SK-N-SH treated with all-trans-retinoic acid at 6 μM for 48 hours (cell line): ENCODE data around the gene CLCN6.

Source experiments
- ATAC-seq: fragments of 200-7000 bp; cut with Tn5 transposase; 3 replicates; pipeline ENCODE4 v1.9.1; 2020; ENCODE audit warnings: mild to moderate bottlenecking, moderate library complexity
- ARNTL ChIP-seq: fragments of 450-650 bp; formaldehyde crosslinking; IDR thresholded peaks from 2 replicates; pipeline ENCODE4 v1.5.0; 2020; ENCODE audit warnings: low read depth, mild to moderate bottlenecking, moderate library complexity, borderline replicate concordance
- BACH2 ChIP-seq: fragments of 250-450 bp; sonication (Bioruptor Pico); IDR thresholded peaks from 2 replicates; pipeline ENCODE4 v1.9.0; 2021; ENCODE audit warnings: mild to moderate bottlenecking, borderline replicate concordance
- CSDC2 ChIP-seq: fragments of 250-450 bp; sonication (Bioruptor Pico); IDR thresholded peaks from 2 replicates; pipeline ENCODE4 v1.5.0; 2020; ENCODE audit warnings: mild to moderate bottlenecking, moderate library complexity
- ESRRG ChIP-seq: fragments of 250-450 bp; sonication (Bioruptor Pico); IDR thresholded peaks from 2 replicates; pipeline ENCODE4 v1.6.1; 2021; ENCODE audit warnings: mild to moderate bottlenecking
- ISL1 ChIP-seq: fragments of 250-450 bp; sonication (Bioruptor Pico); IDR thresholded peaks from 2 replicates; pipeline ENCODE4 v2.1.2; 2022; ENCODE audit warnings: mild to moderate bottlenecking, moderate library complexity
- OSR1 ChIP-seq: fragments of 250-450 bp; sonication (Bioruptor Pico); IDR thresholded peaks from 2 replicates; pipeline ENCODE4 v1.8.0; 2022; ENCODE audit warnings: moderate library complexity, mild to moderate bottlenecking, inconsistent platforms
- PPARA ChIP-seq: fragments of 250-450 bp; sonication (Bioruptor Pico); IDR thresholded peaks from 2 replicates; pipeline ENCODE4 v1.5.0; 2020; ENCODE audit warnings: mild to moderate bottlenecking, borderline replicate concordance
- RARB ChIP-seq: fragments of 250-450 bp; sonication (Bioruptor Pico); IDR thresholded peaks from 2 replicates; pipeline ENCODE4 v1.8.0; 2021; ENCODE audit warnings: mild to moderate bottlenecking, moderate library complexity
- SNAI2 ChIP-seq: fragments of 250-450 bp; sonication (Bioruptor Pico); IDR thresholded peaks from 2 replicates; pipeline ENCODE4 v1.5.0; 2020; ENCODE audit warnings: mild to moderate bottlenecking, moderate library complexity
- TCF4 ChIP-seq: fragments of 250-450 bp; sonication (Bioruptor Pico); IDR thresholded peaks from 2 replicates; pipeline ENCODE4 v1.8.0; 2021; ENCODE audit warnings: mild to moderate bottlenecking, moderate library complexity, borderline replicate concordance
- TOX ChIP-seq: fragments of 250-450 bp; sonication (Bioruptor Pico); IDR thresholded peaks from 2 replicates; pipeline ENCODE4 v1.8.0; 2021; ENCODE audit warnings: mild to moderate bottlenecking, moderate library complexity, borderline replicate concordance
- ZFP3 ChIP-seq: fragments of 250-450 bp; sonication (Bioruptor Pico); IDR thresholded peaks from 2 replicates; pipeline ENCODE4 v1.5.0; 2020; ENCODE audit warnings: mild to moderate bottlenecking, moderate library complexity
- ZFP30 ChIP-seq: fragments of 450-650 bp; formaldehyde crosslinking; IDR thresholded peaks from 2 replicates; pipeline ENCODE4 v1.5.0; 2022; ENCODE audit warnings: mild to moderate bottlenecking, moderate library complexity
- ZNF565 ChIP-seq: fragments of 450-650 bp; formaldehyde crosslinking; conservative IDR thresholded peaks from 2 replicates; pipeline ENCODE4 v1.5.0; 2020; ENCODE audit warnings: low read depth, mild to moderate bottlenecking, moderate library complexity
- ZNF70 ChIP-seq: fragments of 450-650 bp; formaldehyde crosslinking; IDR thresholded peaks from 2 replicates; pipeline ENCODE4 v1.5.0; 2020; ENCODE audit warnings: mild to moderate bottlenecking, moderate library complexity
- ZNF8 ChIP-seq: fragments of 450-650 bp; formaldehyde crosslinking; IDR thresholded peaks from 2 replicates; pipeline ENCODE4 v1.5.0; 2020; ENCODE audit warnings: mild to moderate bottlenecking, moderate library complexity
- TF ChIP-seq, protein P1 (sequence below): fragments of 250-450 bp; sonication (Bioruptor Pico); IDR thresholded peaks from 2 replicates; pipeline ENCODE4 v1.8.0; 2020; ENCODE audit warnings: mild to moderate bottlenecking, moderate library complexity, borderline replicate concordance
- TF ChIP-seq, protein P2 (sequence below): fragments of 250-450 bp; sonication (Bioruptor Pico); IDR thresholded peaks from 2 replicates; pipeline ENCODE4 v1.5.1; 2021; ENCODE audit warnings: mild to moderate bottlenecking, moderate library complexity
- TF ChIP-seq, protein P3 (sequence below): fragments of 250-450 bp; sonication (Bioruptor Pico); IDR thresholded peaks from 2 replicates; pipeline ENCODE4 v1.8.0; 2021; ENCODE audit warnings: low read depth, mild to moderate bottlenecking, moderate library complexity, borderline replicate concordance
- TF ChIP-seq, protein P4 (sequence below): fragments of 250-450 bp; sonication (Bioruptor Pico); IDR thresholded peaks from 2 replicates; pipeline ENCODE4 v1.5.1; 2020; ENCODE audit warnings: low read depth, mild to moderate bottlenecking, moderate library complexity
- TF ChIP-seq, protein P5 (sequence below): fragments of 250-450 bp; sonication (Bioruptor Pico); IDR thresholded peaks from 2 replicates; pipeline ENCODE4 v1.5.0; 2020; ENCODE audit warnings: mild to moderate bottlenecking, moderate library complexity

CLCN6 gene

DNA sequence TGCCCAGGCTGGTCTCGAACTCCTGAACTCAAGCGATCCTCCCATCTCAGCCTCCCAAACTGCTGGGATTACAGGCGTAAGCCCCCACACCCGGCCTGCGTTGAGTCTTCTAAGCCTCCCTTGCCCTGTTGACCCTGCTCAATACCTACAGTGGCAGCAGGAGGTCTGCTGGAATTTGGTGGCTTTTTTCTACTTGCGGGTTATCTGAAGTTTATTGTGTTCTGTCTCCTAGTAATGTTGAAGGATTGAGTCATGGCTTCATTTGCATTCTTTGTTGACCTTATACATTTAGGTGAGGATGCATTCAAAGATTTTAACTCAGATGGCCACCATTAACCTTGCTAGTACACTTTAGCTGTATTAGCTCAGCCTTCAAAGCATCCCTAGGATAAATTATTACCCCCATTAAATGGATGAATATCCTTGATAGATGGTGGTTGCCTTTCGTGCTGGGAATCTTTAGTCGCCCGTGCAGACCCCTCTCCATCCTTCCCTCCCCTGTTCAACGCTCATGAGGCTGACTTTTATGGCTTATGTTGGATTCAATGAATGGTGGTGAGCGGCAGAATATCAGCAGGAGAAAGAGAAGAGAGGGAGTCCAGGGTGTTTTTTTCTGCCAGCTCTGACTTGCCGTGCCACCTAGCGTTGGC lies 62.5 kb downstream of the CLCN6 start:
- TF ChIP-seq ZFP3 (CRISPR knock-in tag) (no peak), CSDC2 (CRISPR knock-in tag) (no peak), ZNF8 (CRISPR knock-in tag) (no peak), ESRRG (no peak)
- TF ChIP-seq, all 23 proteins: peak for 0
- ATAC-seq = no peak

DNA sequence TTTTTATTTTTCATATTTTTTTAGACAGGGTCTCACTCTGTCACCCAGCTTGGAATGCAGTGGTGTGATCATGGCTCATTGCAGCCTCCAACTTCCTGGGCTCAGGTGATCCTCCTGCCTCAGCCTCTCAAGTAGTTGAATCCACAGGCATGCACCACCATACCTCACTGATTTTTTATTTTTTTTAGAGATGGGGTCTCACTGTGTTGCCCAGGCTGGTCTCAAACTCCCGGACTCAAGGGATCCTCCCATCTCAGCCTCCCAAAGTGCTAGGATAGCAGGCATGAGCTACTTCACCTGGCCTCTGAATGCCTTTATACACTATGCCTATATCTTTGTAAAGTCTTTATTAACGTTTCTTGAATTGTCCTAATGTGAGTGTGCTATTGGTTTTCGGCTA lies 63.1 kb downstream of the CLCN6 start:
- no peak for ATAC-seq
- TF ChIP-seq SNAI2 (CRISPR knock-in tag) (no peak), CSDC2 (CRISPR knock-in tag) (no peak), ZNF70 (CRISPR knock-in tag) (no peak), PPARA (no peak), ZFP30 (CRISPR knock-in tag) (no peak), TCF4 (CRISPR knock-in tag) (no peak), ZNF565 (CRISPR knock-in tag) (no peak), OSR1 (CRISPR knock-in tag) (no peak), BACH2 (CRISPR knock-in tag) (no peak), RARB (CRISPR knock-in tag) (no peak), ARNTL (no peak), ZNF8 (CRISPR knock-in tag) (no peak), ISL1 (CRISPR knock-in tag) (no peak), ZFP3 (CRISPR knock-in tag) (no peak)
- TF ChIP-seq, protein P1, sequence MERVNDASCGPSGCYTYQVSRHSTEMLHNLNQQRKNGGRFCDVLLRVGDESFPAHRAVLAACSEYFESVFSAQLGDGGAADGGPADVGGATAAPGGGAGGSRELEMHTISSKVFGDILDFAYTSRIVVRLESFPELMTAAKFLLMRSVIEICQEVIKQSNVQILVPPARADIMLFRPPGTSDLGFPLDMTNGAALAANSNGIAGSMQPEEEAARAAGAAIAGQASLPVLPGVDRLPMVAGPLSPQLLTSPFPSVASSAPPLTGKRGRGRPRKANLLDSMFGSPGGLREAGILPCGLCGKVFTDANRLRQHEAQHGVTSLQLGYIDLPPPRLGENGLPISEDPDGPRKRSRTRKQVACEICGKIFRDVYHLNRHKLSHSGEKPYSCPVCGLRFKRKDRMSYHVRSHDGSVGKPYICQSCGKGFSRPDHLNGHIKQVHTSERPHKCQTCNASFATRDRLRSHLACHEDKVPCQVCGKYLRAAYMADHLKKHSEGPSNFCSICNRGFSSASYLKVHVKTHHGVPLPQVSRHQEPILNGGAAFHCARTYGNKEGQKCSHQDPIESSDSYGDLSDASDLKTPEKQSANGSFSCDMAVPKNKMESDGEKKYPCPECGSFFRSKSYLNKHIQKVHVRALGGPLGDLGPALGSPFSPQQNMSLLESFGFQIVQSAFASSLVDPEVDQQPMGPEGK = no peak
- TF ChIP-seq, protein P2, sequence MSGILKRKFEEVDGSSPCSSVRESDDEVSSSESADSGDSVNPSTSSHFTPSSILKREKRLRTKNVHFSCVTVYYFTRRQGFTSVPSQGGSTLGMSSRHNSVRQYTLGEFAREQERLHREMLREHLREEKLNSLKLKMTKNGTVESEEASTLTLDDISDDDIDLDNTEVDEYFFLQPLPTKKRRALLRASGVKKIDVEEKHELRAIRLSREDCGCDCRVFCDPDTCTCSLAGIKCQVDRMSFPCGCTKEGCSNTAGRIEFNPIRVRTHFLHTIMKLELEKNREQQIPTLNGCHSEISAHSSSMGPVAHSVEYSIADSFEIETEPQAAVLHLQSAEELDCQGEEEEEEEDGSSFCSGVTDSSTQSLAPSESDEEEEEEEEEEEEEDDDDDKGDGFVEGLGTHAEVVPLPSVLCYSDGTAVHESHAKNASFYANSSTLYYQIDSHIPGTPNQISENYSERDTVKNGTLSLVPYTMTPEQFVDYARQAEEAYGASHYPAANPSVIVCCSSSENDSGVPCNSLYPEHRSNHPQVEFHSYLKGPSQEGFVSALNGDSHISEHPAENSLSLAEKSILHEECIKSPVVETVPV = no peak
- TF ChIP-seq, protein P3, sequence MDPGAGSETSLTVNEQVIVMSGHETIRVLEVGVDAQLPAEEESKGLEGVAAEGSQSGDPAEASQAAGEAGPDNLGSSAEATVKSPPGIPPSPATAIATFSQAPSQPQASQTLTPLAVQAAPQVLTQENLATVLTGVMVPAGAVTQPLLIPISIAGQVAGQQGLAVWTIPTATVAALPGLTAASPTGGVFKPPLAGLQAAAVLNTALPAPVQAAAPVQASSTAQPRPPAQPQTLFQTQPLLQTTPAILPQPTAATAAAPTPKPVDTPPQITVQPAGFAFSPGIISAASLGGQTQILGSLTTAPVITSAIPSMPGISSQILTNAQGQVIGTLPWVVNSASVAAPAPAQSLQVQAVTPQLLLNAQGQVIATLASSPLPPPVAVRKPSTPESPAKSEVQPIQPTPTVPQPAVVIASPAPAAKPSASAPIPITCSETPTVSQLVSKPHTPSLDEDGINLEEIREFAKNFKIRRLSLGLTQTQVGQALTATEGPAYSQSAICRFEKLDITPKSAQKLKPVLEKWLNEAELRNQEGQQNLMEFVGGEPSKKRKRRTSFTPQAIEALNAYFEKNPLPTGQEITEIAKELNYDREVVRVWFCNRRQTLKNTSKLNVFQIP (CRISPR knock-in tag) = no peak
- TF ChIP-seq, protein P4, sequence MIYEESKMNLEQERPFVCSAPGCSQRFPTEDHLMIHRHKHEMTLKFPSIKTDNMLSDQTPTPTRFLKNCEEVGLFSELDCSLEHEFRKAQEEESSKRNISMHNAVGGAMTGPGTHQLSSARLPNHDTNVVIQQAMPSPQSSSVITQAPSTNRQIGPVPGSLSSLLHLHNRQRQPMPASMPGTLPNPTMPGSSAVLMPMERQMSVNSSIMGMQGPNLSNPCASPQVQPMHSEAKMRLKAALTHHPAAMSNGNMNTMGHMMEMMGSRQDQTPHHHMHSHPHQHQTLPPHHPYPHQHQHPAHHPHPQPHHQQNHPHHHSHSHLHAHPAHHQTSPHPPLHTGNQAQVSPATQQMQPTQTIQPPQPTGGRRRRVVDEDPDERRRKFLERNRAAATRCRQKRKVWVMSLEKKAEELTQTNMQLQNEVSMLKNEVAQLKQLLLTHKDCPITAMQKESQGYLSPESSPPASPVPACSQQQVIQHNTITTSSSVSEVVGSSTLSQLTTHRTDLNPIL = no peak
- TF ChIP-seq, protein P5, sequence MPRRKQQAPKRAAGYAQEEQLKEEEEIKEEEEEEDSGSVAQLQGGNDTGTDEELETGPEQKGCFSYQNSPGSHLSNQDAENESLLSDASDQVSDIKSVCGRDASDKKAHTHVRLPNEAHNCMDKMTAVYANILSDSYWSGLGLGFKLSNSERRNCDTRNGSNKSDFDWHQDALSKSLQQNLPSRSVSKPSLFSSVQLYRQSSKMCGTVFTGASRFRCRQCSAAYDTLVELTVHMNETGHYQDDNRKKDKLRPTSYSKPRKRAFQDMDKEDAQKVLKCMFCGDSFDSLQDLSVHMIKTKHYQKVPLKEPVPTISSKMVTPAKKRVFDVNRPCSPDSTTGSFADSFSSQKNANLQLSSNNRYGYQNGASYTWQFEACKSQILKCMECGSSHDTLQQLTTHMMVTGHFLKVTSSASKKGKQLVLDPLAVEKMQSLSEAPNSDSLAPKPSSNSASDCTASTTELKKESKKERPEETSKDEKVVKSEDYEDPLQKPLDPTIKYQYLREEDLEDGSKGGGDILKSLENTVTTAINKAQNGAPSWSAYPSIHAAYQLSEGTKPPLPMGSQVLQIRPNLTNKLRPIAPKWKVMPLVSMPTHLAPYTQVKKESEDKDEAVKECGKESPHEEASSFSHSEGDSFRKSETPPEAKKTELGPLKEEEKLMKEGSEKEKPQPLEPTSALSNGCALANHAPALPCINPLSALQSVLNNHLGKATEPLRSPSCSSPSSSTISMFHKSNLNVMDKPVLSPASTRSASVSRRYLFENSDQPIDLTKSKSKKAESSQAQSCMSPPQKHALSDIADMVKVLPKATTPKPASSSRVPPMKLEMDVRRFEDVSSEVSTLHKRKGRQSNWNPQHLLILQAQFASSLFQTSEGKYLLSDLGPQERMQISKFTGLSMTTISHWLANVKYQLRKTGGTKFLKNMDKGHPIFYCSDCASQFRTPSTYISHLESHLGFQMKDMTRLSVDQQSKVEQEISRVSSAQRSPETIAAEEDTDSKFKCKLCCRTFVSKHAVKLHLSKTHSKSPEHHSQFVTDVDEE (CRISPR knock-in tag) = no peak

DNA sequence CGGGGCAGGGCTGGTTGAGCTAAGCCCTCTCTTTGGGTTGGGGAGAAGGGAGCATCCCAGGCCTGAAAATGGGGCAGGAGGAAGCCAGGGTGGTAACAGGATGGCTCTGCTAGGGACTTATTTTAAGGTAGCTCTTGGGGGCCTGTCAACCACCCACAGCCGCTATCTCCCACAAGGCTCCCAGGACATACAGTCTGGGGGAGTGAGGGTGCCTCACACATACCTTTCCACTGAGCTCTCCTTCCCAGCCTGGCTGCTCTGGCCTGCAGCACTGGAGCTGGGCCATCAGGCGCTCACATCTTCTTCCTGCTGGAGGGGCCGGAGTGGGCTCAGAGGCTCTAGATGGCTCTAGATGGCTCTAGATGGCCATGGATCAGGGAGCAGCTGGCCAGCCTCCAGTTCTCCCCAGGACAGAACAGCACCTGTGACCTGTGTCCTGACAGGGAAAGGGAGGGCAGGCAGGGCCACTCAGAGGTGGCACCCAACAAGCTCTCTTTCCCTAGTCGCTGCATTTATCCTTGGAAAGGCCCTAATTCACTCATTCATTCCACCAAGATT lies 63.7 kb downstream of the CLCN6 start:
- no peak for ATAC-seq
- no peak for TF ChIP-seq TOX (CRISPR knock-in tag)
- no peak for TF ChIP-seq ZNF8 (CRISPR knock-in tag)
- TF ChIP-seq ZFP3 (CRISPR knock-in tag) = no peak
- TF ChIP-seq ARNTL = no peak
- no peak for TF ChIP-seq ZNF70 (CRISPR knock-in tag)
- no peak for TF ChIP-seq ESRRG
- TF ChIP-seq, protein P4 = no peak
- TF ChIP-seq ISL1 (CRISPR knock-in tag) = no peak
- TF ChIP-seq, protein P2 = no peak
- no peak for TF ChIP-seq PPARA
- TF ChIP-seq, protein P1 = no peak
